Astrocyte (in vitro differentiated cells and primary cell): Measurements from ENCODE around the gene FZR1.
A peak's percentile ranks its signal among the peaks of the same experiment; 100 is the strongest.

Source experiments
- EZH2 ChIP-seq: IDR thresholded peaks from 2 replicates; pipeline ENCODE4 v1.6.1; 2012; ENCODE audit warnings: mild to moderate bottlenecking, low read length, inconsistent platforms; ENCODE audit not compliant: insufficient read depth
- TF ChIP-seq, protein P1 (sequence below): IDR thresholded peaks from 2 replicates; pipeline ENCODE4 v1.5.1; 2011; ENCODE audit warnings: low read depth, mild to moderate bottlenecking, inconsistent platforms, low read length, moderate library complexity; ENCODE audit not compliant: insufficient read depth

DNA sequence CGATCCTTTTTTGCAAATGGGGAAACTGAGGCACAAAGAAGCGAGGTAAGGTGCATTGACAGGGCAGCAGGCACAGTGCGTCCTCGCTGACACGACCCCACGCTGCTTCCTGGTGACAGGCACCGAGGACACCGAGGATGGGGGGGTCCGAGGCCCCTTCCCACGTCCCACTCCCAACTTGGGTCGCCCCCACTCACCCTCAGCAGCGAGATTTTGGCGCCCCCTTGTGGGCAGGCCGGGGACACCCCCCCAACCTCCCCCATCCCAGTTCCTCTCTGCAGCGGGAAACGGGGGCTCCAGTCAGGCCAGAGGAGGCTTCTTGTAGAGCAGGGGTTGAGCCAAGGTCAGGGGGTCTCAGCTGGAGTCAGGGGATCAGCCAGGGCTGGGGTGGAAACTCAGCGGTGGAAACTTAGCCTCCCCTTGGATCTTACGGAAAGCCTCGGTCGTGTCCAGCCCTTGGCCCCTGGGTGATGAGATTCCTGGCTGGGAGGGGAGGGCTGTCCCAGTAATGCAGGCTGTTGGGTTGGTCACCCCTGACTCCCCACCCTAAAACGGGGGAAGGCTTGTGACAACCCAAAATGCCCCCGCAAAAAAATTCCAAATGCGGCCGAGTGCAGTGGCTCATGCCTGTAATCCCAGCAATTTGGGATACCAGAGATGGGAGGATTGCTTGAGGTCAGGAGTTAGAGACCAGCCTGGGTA lies 34.0 kb upstream of the FZR1 start:
- TF ChIP-seq, protein P1, sequence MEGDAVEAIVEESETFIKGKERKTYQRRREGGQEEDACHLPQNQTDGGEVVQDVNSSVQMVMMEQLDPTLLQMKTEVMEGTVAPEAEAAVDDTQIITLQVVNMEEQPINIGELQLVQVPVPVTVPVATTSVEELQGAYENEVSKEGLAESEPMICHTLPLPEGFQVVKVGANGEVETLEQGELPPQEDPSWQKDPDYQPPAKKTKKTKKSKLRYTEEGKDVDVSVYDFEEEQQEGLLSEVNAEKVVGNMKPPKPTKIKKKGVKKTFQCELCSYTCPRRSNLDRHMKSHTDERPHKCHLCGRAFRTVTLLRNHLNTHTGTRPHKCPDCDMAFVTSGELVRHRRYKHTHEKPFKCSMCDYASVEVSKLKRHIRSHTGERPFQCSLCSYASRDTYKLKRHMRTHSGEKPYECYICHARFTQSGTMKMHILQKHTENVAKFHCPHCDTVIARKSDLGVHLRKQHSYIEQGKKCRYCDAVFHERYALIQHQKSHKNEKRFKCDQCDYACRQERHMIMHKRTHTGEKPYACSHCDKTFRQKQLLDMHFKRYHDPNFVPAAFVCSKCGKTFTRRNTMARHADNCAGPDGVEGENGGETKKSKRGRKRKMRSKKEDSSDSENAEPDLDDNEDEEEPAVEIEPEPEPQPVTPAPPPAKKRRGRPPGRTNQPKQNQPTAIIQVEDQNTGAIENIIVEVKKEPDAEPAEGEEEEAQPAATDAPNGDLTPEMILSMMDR: peak; percentile 53
- TF ChIP-seq EZH2: no peak
